Measurements from ENCODE around the gene PPP4R1. TPM values are rescaled to one million over a fixed set of nuclear protein-coding genes. Genes with fewer than 3 reads are reported as not detected.

The PPP4R1 gene
- 131 and 140 TPM in 2 replicates for total RNA-seq
- long read RNA-seq, transcript PPP4R1-203 (20 exons, 3,925 nt) = minor isoform, 53 of 297 reads
- long read RNA-seq, transcript PPP4R1-202 (20 exons, 3,885 nt) = major isoform, 109 of 297 reads
- long read RNA-seq, partial matches to known transcripts = 71 of 297 reads
- long read RNA-seq, other reads (novel, unspliced or antisense) = 63 of 297 reads

GRCh38 chr18:9614401-9615279, at the start of gene PPP4R1:
Gene PPP4R1 (minus strand): TSS chr18:9614559. CDS start chr18:9614484, 75 bp downstream.
- H3K9me3 Mint-ChIP-seq (ENCODE audit: unreplicated experiment) = no peaks in the 10 kb centered on the region
- H3K27me3 Mint-ChIP-seq (ENCODE audit: unreplicated experiment) = no peaks in the 10 kb centered on the region
- DNase-seq (ENCODE audit: extremely low spot score, unreplicated experiment) = peak; percentile 91
- TF ChIP-seq CTCF (IDR thresholded peaks at IDR 0.05) = no peak
- H3K4me1 Mint-ChIP-seq (ENCODE audit: unreplicated experiment) = peaks cover 62% of the 10 kb centered on the region
- peak within 1 kb of the TSS; percentile 95 for H3K27ac Mint-ChIP-seq (ENCODE audit: unreplicated experiment)
- peaks cover 11% of the 10 kb centered on the region for H3K36me3 Mint-ChIP-seq (ENCODE audit: unreplicated experiment)
- H3K4me3 Mint-ChIP-seq (ENCODE audit: unreplicated experiment) = peak within 1 kb of the TSS; percentile 93

- no peaks in the 10 kb centered on the region for H3K27me3 Mint-ChIP-seq (ENCODE audit: unreplicated experiment)
- H3K9me3 Mint-ChIP-seq (ENCODE audit: unreplicated experiment) = peaks cover 5% of the 10 kb centered on the region
- DNase-seq (ENCODE audit: extremely low spot score, unreplicated experiment) = peak; percentile 70
- no peaks in the 10 kb centered on the region for H3K36me3 Mint-ChIP-seq (ENCODE audit: unreplicated experiment)
- no peak overlapping the region for H3K27ac Mint-ChIP-seq (ENCODE audit: unreplicated experiment)
- TF ChIP-seq CTCF (IDR thresholded peaks at IDR 0.05) = no peak
- H3K4me1 Mint-ChIP-seq (ENCODE audit: unreplicated experiment) = no peaks in the 10 kb centered on the region
- H3K4me3 Mint-ChIP-seq (ENCODE audit: unreplicated experiment) = no peak overlapping the region
Measured at GRCh38 chr18:9663377-9663776, 49.0 kb upstream of the PPP4R1 start.

- Mint-ChIP-seq H3K27ac (ENCODE audit: unreplicated experiment) (no peak overlapping the region), H3K4me1 (ENCODE audit: unreplicated experiment) (no peaks in the 10 kb centered on the region)
- DNase-seq (ENCODE audit: extremely low spot score, unreplicated experiment) = peak; percentile 34
Measured at GRCh38 chr18:9661564-9661963, 47.2 kb upstream of the PPP4R1 start.

GRCh38 chr18:9659499-9660375, 45.4 kb upstream of the PPP4R1 start:
- Mint-ChIP-seq H3K27ac (ENCODE audit: unreplicated experiment) (no peak overlapping the region), H3K4me1 (ENCODE audit: unreplicated experiment) (no peaks in the 10 kb centered on the region), H3K4me3 (ENCODE audit: unreplicated experiment) (no peak overlapping the region), H3K27me3 (ENCODE audit: unreplicated experiment) (no peaks in the 10 kb centered on the region), H3K36me3 (ENCODE audit: unreplicated experiment) (no peaks in the 10 kb centered on the region), H3K9me3 (ENCODE audit: unreplicated experiment) (no peaks in the 10 kb centered on the region)
- no peak for TF ChIP-seq CTCF (IDR thresholded peaks at IDR 0.05)
- peak; percentile 80 for DNase-seq (ENCODE audit: extremely low spot score, unreplicated experiment)

More at GRCh38 chr18:9661564-9661963, 47.2 kb upstream of the PPP4R1 start:
- peaks cover 5% of the 10 kb centered on the region for H3K9me3 Mint-ChIP-seq (ENCODE audit: unreplicated experiment)
- H3K27me3 Mint-ChIP-seq (ENCODE audit: unreplicated experiment) = no peaks in the 10 kb centered on the region
- TF ChIP-seq CTCF (IDR thresholded peaks at IDR 0.05) = peak; percentile 50
- H3K36me3 Mint-ChIP-seq (ENCODE audit: unreplicated experiment) = no peaks in the 10 kb centered on the region
- no peak overlapping the region for H3K4me3 Mint-ChIP-seq (ENCODE audit: unreplicated experiment)

Measured in osteocyte (in vitro differentiated cells).